ES-I3 (cell line): ENCODE measurements around the gene NKTR.

ENCODE experiments used
- H3K36me3 ChIP-seq: 2 replicates; pipeline ENCODE4 v1.6.1; 2013; ENCODE audit warnings: mild to moderate bottlenecking, low read length, control low read depth, moderate library complexity; ENCODE audit not compliant: insufficient read depth
- H3K4me1 ChIP-seq: 2 replicates; pipeline ENCODE4 v1.6.1; 2013; ENCODE audit warnings: mild to moderate bottlenecking, control low read depth, low read length; ENCODE audit not compliant: insufficient read depth
- H3K9ac ChIP-seq: 2 replicates; pipeline ENCODE4 v1.6.1; 2013; ENCODE audit warnings: low read depth, mild to moderate bottlenecking, low read length, moderate library complexity
- H3K9me3 ChIP-seq: 2 replicates; pipeline ENCODE4 v1.6.1; 2013; ENCODE audit warnings: mild to moderate bottlenecking, low read length, moderate library complexity; ENCODE audit not compliant: control insufficient read depth, insufficient read depth

Gene NKTR

DNA sequence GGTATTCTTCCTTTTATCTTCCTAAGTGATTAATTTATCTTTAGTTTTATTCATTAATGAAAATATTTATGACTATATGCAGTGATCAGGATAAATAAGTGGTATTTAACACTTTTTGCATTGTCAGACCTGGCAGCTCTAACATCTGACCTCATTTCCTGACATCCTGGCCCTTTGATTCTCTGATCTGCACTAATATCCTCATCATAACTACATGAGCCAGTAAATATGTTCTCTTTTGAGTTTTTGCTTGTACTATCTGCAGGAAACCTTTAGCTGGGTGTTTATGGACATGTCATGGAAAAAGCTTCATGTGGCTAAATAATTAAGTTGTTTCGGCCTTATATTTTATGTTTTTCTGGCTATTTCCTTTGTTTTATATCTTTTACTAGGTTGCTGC, 10.5 kb downstream of the NKTR start:
- H3K9me3 ChIP-seq, result no peaks in the 10 kb centered on the region
- H3K4me1 ChIP-seq, result peaks cover under 1% of the 10 kb centered on the region; the same call in 1 of the 2 replicates
- H3K36me3 ChIP-seq, result no peaks in the 10 kb centered on the region
- no peak overlapping the region for H3K9ac ChIP-seq

DNA sequence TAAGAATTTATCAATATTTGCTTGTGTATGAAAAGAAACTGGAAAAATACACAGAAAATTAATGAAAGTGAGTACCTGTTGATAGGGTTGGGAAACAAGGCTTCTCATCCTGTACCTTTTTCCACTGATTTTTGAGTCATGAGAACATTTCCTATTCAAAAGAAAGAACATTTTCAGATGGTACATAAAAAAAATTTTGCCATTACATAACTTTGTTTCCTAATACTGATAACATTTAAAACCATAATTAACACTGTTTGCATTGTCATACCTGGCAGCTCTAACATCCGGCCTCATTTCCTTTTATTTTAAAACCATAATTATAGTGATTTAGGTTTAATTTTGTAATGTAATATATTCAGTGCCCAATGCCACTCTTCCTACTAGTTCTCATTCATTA, 11.7 kb downstream of the NKTR start:
- H3K9me3 ChIP-seq, result no peaks in the 10 kb centered on the region
- H3K4me1 ChIP-seq, result no peaks in the 10 kb centered on the region; the same call in 1 of the 2 replicates
- H3K9ac ChIP-seq, result no peak overlapping the region
- H3K36me3 ChIP-seq, result no peaks in the 10 kb centered on the region

- no peaks in the 10 kb centered on the region for H3K9me3 ChIP-seq
- H3K36me3 ChIP-seq, result no peaks in the 10 kb centered on the region
- H3K9ac ChIP-seq, result no peak overlapping the region
- H3K4me1 ChIP-seq, result no peaks in the 10 kb centered on the region; the same call in 1 of the 2 replicates
Observed at GRCh38 chr3:42612928-42613327, 12.4 kb downstream of the NKTR start.

DNA sequence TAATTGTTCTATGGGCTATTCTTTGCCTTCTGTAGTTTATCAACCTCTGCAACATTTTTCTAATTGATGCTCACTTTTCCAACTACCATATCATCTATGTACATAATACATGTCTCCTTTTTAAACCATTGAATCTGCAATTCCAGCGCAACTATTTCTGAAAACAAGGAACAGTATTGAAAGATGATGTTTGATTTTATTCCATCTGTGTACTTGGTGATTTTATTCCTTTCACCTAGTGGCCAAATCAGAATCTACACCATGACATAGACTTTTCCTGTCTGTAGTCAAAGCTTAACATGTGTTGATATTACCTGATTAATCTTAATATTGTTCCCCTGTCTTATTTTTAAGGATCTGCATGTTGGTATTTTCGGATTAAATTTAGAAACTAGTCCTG, 13.0 kb downstream of the NKTR start:
- H3K9ac ChIP-seq, result no peak overlapping the region
- no peaks in the 10 kb centered on the region for H3K9me3 ChIP-seq
- H3K36me3 ChIP-seq, result no peaks in the 10 kb centered on the region
- H3K4me1 ChIP-seq, result no peaks in the 10 kb centered on the region; the same call in 1 of the 2 replicates

DNA sequence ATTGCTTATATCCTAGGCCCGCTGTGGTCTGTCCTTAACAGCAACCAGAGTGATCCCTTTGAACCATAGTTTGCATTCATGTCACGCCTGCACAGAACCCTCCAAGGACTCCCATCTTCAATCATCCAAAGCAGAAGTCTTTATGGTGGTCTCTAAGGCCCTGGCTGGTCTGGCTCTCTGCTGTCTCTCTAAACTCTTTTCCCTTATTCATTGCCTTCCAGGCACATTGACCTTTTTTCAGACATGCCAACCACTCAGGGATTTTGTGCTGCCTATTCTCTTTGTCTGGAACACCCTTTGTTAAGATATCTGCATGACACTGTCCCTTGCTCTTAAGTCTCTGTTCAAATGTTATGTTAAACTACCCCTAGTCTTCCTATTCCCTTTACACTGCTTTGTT, 31.1 kb downstream of the NKTR start:
- H3K4me1 ChIP-seq, result peaks cover 39% of the 10 kb centered on the region
- no peak overlapping the region for H3K9ac ChIP-seq
- H3K9me3 ChIP-seq, result no peaks in the 10 kb centered on the region
- peaks cover 20% of the 10 kb centered on the region for H3K36me3 ChIP-seq

DNA sequence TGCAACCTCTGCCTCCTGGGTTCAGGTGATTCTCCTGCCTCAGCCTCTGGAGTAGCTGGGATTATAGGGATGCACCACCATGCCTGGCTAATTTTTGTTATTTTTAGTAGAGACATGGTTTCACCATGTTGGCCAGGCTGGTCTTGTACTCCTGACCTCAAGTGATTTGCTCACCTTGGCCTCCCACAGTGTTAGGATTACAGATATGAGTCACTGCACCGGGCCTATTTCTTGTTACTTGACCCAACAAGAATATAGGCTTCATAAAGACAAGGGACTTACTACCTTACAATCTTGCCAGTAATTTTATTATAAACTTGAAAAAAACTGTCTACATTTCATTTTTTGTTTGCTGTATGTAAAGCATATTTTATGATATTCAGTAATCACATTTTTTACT, 31.7 kb downstream of the NKTR start:
- no peaks in the 10 kb centered on the region for H3K9me3 ChIP-seq
- peaks cover 39% of the 10 kb centered on the region for H3K4me1 ChIP-seq
- no peak overlapping the region for H3K9ac ChIP-seq
- peaks cover 22% of the 10 kb centered on the region for H3K36me3 ChIP-seq

GRCh38 chr3:42633544-42633943, 33.1 kb downstream of the NKTR start:
- no peak overlapping the region for H3K9ac ChIP-seq
- peaks cover 39% of the 10 kb centered on the region for H3K4me1 ChIP-seq
- peaks cover 36% of the 10 kb centered on the region for H3K36me3 ChIP-seq
- H3K9me3 ChIP-seq, result no peaks in the 10 kb centered on the region

DNA sequence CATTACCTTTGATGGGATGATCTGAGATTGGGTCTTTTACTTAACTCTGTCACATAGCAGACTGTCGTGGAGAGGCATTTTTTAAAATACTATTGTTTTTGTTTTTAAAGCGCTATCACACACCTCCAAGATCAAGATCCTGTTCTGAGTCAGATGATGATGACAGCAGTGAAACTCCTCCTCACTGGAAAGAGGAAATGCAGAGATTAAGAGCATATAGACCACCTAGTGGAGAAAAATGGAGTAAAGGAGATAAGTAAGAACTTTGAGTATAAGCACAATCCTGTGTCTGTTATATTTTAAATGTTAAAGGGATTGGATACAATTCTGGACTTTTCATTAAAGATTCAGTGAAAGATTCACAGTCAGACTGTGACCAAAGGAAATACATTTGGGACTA, 34.6 kb downstream of the NKTR start:
- Histone ChIP-seq H3K36me3 (peaks cover 50% of the 10 kb centered on the region), H3K4me1 (peaks cover 26% of the 10 kb centered on the region), H3K9ac (no peak overlapping the region), H3K9me3 (no peaks in the 10 kb centered on the region)

DNA sequence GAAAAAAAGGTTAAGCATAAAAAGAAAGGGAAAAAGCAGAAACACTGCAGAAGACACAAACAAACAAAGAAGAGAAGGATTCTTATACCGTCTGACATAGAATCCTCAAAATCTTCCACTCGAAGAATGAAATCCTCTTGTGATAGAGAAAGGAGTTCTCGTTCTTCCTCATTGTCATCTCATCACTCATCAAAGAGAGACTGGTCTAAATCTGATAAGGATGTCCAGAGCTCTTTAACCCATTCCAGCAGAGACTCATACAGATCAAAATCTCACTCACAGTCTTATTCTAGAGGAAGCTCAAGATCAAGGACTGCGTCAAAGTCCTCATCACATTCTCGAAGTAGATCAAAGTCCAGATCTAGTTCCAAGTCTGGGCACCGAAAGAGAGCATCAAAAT, 36.5 kb downstream of the NKTR start:
- Histone ChIP-seq H3K4me1 (peaks cover 10% of the 10 kb centered on the region), H3K9me3 (no peaks in the 10 kb centered on the region), H3K9ac (no peak overlapping the region), H3K36me3 (peaks cover 59% of the 10 kb centered on the region)

DNA sequence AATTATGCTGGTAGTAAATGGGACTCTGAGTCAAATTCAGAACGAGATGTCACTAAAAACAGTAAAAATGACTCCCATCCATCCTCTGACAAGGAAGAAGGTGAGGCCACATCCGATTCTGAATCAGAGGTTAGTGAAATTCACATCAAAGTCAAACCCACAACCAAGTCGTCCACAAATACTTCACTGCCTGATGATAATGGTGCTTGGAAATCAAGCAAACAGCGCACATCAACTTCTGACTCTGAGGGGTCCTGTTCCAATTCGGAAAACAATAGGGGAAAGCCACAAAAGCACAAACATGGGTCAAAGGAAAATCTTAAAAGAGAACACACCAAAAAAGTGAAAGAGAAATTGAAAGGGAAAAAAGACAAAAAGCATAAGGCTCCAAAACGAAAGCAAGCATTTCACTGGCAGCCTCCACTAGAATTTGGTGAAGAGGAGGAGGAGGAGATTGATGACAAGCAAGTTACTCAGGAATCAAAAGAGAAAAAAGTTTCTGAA, 37.9 kb downstream of the NKTR start:
- H3K4me1 ChIP-seq, result no peaks in the 10 kb centered on the region
- peaks cover 65% of the 10 kb centered on the region for H3K36me3 ChIP-seq
- no peak overlapping the region for H3K9ac ChIP-seq
- no peaks in the 10 kb centered on the region for H3K9me3 ChIP-seq

GRCh38 chr3:42639192-42639591, 38.7 kb downstream of the NKTR start:
- no peaks in the 10 kb centered on the region for H3K9me3 ChIP-seq
- H3K9ac ChIP-seq, result no peak overlapping the region
- no peaks in the 10 kb centered on the region for H3K4me1 ChIP-seq
- H3K36me3 ChIP-seq, result peaks cover 60% of the 10 kb centered on the region

GRCh38 chr3:42640129-42640528, 39.6 kb downstream of the NKTR start:
- Histone ChIP-seq H3K9me3 (no peaks in the 10 kb centered on the region), H3K9ac (no peak overlapping the region), H3K36me3 (peaks cover 60% of the 10 kb centered on the region), H3K4me1 (no peaks in the 10 kb centered on the region)

DNA sequence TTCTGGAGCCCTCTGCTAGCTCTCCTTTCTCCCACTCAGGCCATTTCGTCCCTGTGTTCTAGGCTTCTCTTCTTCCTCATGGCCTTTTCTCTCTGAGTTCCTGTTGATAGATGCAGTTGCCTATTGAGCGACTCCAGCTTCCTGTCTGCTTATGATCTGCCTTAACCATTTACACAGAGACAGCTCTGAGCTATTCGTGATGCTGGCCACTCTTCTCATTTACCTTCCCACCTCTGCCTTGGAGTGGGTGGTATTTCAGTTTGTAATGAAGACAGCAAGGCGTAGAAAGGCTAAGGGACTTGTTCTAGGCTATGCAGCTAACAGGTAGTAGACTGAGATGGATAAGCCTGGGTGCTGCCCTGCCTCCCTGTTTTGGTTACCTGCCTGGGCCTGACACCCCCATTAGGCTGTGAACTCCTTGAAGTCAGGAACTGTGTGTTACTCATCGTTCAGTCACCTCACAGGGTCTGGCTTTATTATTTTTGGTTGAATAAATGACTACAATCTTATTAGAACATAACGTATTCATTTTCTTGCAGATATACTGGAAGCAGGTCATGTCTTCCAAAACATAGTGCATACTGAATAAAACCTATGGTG, 40.4 kb downstream of the NKTR start:
- Histone ChIP-seq H3K9ac (no peak overlapping the region), H3K36me3 (peaks cover 59% of the 10 kb centered on the region), H3K9me3 (no peaks in the 10 kb centered on the region), H3K4me1 (no peaks in the 10 kb centered on the region)

GRCh38 chr3:42647821-42648459, 47.5 kb downstream of the NKTR start:
- H3K9me3 ChIP-seq, result no peaks in the 10 kb centered on the region
- peaks cover 40% of the 10 kb centered on the region for H3K4me1 ChIP-seq
- H3K9ac ChIP-seq, result no peak overlapping the region
- H3K36me3 ChIP-seq, result peaks cover 15% of the 10 kb centered on the region

GRCh38 chr3:42649006-42649405, 48.5 kb downstream of the NKTR start:
- Histone ChIP-seq H3K36me3 (peaks cover 10% of the 10 kb centered on the region; the same call in 1 of the 2 replicates), H3K4me1 (peaks cover 45% of the 10 kb centered on the region), H3K9ac (no peak overlapping the region), H3K9me3 (no peaks in the 10 kb centered on the region)
